GM19468 (cell line): ENCODE data around the gene ZNF79.

Experiments used
- ATAC-seq: cut with Tn5 transposase; IDR thresholded peaks from one replicate; pipeline ENCODE4 v1.9.1; 2021; ENCODE audit warnings: mild to moderate bottlenecking, moderate library complexity, moderate number of reproducible peaks; ENCODE audit not compliant: unreplicated experiment; ENCODE audit errors: extremely low read depth

ZNF79 gene

DNA sequence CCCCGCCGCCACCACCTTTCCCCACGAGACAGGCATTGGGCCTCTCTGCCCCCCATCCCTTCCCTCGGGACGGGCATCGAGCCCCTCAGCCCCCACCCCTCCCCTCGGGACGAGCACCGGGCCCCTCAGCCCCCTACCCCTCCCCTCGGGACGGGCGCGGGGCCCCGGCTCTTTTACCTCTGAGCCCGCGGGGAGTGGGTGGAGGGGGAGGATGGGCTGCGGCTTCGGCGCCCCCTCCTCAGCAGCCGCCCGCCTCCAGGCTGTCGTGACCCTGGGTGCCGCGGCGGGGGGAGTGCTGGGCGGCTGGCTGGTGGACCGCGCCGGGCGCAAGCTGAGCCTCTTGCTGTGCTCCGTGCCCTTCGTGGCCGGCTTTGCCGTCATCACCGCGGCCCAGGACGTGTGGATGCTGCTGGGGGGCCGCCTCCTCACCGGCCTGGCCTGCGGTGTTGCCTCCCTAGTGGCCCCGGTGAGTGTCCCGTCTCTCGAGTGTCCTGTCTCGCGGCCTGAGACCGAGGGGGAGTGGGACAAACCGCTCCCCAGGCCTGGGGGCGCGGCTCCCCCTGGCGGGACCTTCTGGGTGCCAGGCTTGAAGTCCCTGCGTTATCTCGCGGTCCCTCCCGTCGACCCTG is 26.4 kb upstream of the ZNF79 start:
- ATAC-seq = no peak

GRCh38 chr9:127398275-127398647 is 25.9 kb upstream of the ZNF79 start:
- ATAC-seq = no peak

- ATAC-seq = no peak
These were observed 25.3 kb upstream of the ZNF79 start for GRCh38 chr9:127398715-127399400.

GRCh38 chr9:127399736-127400269 is 24.4 kb upstream of the ZNF79 start:
- no peak for ATAC-seq

GRCh38 chr9:127402401-127403090 is 21.6 kb upstream of the ZNF79 start:
- ATAC-seq = no peak

DNA sequence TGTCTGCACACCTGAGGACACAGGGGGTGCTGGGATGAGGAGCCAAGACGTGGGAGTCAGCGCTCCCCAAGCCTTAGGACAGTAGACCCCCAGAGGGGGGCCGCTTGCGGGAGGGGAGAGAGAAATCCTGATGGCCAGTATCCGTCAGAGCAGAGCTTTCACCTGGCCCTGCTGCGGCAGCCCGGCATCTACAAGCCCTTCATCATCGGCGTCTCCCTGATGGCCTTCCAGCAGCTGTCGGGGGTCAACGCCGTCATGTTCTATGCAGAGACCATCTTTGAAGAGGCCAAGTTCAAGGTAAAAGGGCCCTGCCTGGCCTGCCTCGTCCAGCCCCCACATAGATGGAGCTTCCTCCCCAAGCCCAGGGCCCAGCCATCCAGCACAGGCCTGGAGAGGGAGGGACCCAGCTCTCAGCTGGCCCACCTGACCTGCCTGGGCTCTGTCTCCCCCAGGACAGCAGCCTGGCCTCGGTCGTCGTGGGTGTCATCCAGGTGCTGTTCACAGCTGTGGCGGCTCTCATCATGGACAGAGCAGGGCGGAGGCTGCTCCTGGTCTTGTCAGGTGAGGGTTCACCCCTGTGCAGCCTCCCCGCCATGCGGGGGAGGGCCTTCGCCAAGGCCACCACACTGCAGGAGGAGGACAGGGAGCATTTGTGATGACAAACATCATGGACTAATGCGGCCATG is 20.5 kb upstream of the ZNF79 start:
- ATAC-seq = no peak

- no peak for ATAC-seq
These were observed 19.6 kb upstream of the ZNF79 start for GRCh38 chr9:127404631-127405030.

DNA sequence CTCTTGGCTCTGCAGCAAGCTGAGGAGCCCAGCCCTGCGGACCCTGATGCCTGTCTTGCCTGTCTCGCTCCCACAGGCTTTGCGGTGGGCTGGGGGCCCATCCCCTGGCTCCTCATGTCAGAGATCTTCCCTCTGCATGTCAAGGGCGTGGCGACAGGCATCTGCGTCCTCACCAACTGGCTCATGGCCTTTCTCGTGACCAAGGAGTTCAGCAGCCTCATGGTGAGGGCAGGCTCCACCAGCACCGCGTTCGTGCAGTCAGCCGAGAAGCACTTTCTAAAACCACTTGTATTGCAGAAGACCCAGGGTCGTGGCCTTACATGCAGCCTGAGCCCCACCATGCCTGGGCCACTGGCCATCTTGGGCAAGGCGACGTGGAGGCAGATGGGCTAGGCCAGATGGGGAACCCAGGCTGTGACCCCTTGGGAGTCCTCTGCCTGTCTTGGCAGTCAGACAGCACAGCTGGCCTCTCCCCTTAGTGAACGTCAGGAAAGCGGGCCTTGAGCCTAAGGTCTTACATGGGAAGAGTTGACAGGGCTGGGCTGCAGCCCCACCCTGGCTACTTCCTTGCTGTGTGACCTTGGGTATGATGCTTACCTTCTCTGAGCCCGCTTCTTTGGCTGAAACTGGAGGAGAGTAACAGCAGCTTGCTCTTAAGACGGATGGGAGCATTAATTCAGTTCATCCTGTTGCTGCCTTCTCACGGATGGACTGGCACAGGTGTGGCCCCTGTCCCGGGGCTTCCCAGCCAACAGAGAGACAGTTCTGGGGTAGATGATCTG is 18.6 kb upstream of the ZNF79 start:
- ATAC-seq = no peak

DNA sequence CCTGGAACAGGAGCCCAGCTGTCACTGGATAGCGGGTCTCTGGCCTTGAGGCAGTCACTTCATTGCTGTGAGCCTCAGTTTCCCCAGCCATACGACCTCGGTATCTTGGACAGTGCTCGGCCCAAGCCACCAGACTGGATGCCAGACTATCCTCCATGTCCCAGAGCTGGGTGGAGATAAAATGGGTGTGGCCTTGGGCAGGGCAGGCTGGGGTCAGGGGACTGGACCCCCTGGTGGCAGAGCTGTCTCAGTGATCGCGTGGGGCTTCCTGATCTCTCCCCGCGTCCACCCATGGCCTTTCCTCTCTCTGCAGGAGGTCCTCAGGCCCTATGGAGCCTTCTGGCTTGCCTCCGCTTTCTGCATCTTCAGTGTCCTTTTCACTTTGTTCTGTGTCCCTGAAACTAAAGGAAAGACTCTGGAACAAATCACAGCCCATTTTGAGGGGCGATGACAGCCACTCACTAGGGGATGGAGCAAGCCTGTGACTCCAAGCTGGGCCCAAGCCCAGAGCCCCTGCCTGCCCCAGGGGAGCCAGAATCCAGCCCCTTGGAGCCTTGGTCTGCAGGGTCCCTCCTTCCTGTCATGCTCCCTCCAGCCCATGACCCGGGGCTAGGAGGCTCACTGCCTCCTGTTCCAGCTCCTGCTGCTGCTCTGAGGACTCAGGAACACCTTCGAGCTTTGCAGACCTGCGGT is 17.2 kb upstream of the ZNF79 start:
- ATAC-seq = no peak

DNA sequence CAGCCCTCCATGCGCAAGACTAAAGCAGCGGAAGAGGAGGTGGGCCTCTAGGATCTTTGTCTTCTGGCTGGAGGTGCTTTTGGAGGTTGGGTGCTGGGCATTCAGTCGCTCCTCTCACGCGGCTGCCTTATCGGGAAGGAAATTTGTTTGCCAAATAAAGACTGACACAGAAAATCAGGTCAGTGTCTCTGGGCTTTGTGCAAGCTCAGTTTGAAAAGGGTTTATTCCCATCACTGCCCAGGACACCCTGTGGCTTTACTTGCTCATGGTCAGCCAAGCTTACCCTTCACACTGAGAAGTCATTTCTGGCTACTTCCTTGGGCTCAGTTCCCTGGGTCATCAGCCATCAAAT is 16.7 kb upstream of the ZNF79 start:
- no peak for ATAC-seq

DNA sequence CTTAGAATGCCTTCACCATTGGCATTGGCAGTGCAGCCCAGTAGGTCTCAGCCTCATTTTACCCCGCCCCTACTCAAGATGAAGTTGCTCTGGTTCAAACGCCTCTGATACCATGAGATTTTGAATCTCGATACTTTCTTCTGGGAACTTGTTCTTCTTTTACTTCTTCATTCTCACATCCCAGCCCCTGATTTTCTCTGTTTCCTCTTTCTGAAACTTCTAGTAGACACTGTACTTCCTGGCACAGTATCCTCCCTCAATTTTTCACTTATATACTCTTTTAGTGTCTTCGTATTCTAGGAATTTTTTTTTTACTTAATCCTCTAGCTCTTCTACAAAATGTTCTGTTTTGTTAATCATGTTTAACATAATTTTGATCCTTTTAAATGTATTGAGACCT is 13.1 kb upstream of the ZNF79 start:
- ATAC-seq = no peak

DNA sequence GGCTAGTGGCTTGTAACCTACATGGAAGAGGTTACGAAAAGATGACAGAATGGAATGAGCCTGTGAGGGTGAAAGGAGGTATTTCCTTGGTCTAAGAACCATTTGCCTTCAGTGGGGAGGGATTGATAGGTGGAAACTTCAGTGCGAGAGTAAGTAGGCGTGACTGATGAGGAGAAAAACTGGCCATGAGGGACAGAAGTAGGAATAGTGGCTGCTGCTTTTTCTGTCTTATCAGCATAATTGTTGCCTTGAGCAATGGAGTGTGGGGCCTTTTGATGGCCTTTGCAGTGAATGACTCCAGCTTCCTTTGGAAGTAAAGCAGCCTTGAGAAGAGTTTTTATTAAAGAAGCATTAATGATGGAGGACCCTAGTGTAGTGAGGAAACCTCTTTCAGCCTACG is 9.0 kb upstream of the ZNF79 start:
- ATAC-seq = no peak

GRCh38 chr9:127415657-127416056 is 8.5 kb upstream of the ZNF79 start:
- no peak for ATAC-seq

DNA sequence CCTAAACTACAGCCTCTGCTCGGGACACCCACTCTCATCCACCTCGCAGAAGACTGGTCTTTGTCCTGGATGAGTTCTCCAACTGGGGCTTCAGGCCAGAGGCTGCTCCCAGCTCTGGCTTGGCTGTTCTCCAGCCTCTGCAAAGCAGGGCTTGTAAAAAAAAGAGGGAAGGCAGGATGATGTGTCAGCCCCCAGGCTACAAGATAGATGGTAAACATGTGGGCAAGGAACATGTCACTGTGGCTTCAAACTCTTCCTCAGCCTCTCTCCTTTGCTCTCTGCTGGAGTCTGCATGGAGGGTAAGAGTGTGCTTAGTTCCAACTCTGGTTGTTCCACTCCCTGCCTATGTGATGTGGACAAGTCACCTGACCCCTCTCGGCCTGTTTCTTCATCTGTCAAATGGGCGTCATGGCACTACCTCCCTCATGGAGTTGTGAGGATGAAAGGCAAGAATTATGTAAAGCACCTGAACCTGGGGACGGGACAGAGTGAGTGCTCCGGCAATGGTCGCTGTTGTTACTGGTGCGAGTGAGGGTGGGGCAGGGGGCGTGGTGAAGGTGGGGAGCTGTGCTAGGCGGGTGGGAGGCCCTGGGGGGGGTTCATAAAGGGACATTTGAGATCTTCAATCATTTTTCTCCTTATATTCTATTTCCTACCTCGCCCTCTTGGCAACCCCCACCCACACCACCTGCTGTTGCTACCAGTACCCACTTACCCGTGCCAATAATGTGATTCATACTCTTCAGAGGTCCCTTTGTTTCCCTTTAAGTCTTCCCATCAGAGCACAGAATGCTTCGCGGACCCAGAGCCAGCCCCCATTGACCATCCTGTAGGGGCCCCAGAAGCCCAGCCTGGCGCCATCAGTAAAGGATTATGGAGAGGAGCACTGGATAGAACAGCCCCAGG is 6.8 kb upstream of the ZNF79 start:
- no peak for ATAC-seq

- ATAC-seq = no peak
These were observed 6.1 kb upstream of the ZNF79 start for GRCh38 chr9:127418037-127418471.

DNA sequence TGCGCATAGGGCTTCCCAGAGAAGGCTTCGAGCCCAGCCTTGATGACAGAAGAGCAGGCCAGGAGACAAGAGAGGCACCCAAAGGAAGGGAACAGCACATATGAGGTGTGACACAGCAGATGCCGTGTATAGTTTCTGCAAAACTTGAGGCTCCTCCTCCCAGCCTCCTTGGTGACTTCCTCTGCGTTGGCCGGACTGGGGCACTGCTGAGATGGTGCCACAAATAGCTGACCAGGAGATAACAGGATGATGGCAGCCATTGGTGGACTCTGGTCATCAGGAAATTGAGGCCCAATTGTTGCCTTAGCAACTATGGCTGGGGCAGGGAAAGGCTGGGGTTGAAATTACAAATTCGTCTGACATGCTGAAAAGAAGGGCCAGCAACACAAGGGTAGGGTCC is 4.8 kb upstream of the ZNF79 start:
- ATAC-seq = no peak

DNA sequence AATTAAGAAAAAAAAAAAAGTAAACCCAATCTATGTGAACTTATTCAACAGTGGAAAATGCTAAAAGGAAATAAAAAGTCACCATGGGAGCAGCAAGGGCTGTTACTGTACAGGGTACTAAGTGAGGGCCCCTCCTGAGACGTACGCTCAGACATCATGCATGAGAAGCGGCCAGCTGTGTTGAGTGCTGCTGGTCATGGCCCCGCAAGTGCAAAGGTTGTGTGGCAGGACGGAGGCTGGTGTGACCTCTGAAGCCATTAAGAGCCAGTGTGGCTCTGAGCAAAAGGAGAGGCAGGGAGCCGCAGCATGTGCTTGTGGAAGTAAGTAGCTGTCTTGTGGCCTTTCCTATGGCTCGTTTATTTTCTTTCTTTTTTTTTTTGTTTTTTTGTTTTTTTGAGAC is 3.1 kb upstream of the ZNF79 start:
- ATAC-seq = no peak

GRCh38 chr9:127422133-127422782 is 1.9 kb upstream of the ZNF79 start:
- ATAC-seq = no peak
